GM12864 (cell line): ENCODE measurements around the gene MDFIC2.
"Not testable (repeated sequence)": the region's sequence is repeated elsewhere in the genome, so short reads cannot be mapped to it uniquely, and the experiment has no call there.

Experiments
- DNase-seq: peaks from one replicate; pipeline ENCODE4 v3.0.0-alpha.2; 2011; ENCODE audit warnings: low read depth
- H3K4me3 ChIP-seq: 2 replicates; pipeline ENCODE4 v1.5.1; 2011; ENCODE audit warnings: mild to moderate bottlenecking, low read depth, low read length, control low read depth
- TF ChIP-seq, protein P1 (sequence below): IDR thresholded peaks from 2 replicates; pipeline ENCODE4 v1.5.1; 2011; ENCODE audit warnings: low read depth, mild to moderate bottlenecking, moderate library complexity, low read length, control low read depth, inconsistent platforms; ENCODE audit errors: missing control alignments

The MDFIC2 gene

GRCh38 chr3:70227437-70227836, 85.0 kb downstream of the MDFIC2 start:
- DNase-seq, result no peak
- no peak overlapping the region for H3K4me3 ChIP-seq
- TF ChIP-seq, protein P1, sequence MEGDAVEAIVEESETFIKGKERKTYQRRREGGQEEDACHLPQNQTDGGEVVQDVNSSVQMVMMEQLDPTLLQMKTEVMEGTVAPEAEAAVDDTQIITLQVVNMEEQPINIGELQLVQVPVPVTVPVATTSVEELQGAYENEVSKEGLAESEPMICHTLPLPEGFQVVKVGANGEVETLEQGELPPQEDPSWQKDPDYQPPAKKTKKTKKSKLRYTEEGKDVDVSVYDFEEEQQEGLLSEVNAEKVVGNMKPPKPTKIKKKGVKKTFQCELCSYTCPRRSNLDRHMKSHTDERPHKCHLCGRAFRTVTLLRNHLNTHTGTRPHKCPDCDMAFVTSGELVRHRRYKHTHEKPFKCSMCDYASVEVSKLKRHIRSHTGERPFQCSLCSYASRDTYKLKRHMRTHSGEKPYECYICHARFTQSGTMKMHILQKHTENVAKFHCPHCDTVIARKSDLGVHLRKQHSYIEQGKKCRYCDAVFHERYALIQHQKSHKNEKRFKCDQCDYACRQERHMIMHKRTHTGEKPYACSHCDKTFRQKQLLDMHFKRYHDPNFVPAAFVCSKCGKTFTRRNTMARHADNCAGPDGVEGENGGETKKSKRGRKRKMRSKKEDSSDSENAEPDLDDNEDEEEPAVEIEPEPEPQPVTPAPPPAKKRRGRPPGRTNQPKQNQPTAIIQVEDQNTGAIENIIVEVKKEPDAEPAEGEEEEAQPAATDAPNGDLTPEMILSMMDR, result no peak

DNA sequence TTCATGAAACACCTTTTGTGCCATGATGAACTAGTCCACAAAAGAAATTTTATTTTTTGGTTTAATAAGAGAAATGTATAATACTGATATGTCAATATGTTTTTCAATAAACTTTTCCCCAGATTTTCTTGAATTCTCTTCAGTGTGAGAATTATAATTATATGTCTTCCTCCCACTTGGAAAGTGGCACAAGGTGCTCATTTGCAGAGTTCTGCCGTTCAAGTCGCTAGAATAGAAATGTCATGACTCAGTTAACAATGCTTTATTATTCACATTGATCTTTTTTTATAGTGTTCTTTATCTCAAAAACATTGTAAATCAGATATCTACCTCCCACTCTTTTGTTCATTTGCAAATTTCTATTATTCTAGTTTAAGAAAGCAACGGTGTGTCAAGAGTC, 87.3 kb downstream of the MDFIC2 start:
- H3K4me3 ChIP-seq, result no peak overlapping the region
- TF ChIP-seq, protein P1, result no peak
- no peak for DNase-seq

DNA sequence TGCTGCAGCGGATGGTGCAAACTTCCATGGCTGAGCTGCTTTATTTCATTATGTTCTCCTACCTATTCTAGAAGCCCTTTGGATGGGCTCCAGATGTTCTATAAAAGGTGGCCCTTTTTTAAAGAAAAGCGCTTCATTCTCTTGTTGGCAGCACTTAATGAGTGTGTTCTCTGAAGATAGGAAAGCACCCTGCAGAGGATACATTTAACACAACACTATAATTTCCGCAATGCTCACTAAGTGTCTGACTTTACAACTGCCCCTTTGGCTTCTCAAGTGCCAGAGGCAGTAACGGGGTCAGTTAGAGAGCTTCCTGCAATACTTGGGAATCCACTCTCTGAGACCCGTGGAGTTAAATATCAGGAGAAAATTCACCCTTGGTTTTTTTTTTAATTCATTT, 88.1 kb downstream of the MDFIC2 start:
- H3K4me3 ChIP-seq, result no peak overlapping the region
- DNase-seq, result no peak
- TF ChIP-seq, protein P1, result no peak

GRCh38 chr3:70218471-70218870, 94.0 kb downstream of the MDFIC2 start:
- no peak overlapping the region for H3K4me3 ChIP-seq
- TF ChIP-seq, protein P1, result no peak
- DNase-seq, result no peak

DNA sequence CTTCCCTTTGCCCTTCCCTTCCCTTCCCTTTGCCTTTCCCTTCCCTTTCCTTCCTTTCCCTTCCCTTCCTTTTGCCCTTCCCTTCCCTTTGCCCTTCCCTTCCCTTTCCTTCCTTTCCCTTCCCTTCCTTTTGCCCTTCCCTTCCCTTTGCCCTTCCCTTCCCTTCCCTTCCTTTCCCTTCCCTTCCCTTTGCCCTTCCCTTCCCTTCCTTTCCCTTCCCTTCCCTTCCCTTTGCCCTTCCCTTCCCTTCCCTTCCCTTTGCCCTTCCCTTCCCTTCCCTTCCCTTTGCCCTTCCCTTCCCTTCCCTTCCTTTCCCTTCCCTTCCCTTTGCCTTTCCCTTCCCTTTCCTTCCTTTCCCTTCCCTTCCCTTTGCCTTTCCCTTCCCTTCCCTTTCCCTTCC, 101.2 kb downstream of the MDFIC2 start:
- DNase-seq, H3K4me3 ChIP-seq: not testable (repeated sequence)

DNA sequence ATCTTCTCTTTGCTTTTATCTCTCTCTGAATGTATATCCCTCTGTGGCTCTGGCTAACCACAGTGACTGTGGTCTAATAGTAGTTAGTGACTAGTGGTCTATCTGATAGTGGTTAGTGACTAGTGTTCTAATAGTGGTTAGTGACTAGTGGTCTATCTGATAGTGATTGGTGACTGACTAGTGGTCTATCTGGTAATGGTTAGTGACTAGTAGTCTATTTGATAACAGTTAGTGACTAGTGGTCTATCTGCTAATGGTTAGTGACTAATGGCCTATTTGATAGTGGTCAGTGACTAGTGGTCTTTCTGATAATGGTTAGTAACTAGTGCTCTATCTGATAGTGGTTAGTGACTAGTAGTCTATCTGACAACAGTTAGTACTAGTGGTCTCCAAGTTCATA, 110.5 kb downstream of the MDFIC2 start:
- no peak for DNase-seq
- no peak overlapping the region for H3K4me3 ChIP-seq
- TF ChIP-seq, protein P1, result no peak

GRCh38 chr3:70189884-70190473, 122.5 kb downstream of the MDFIC2 start:
- DNase-seq, result no peak
- H3K4me3 ChIP-seq, result no peak overlapping the region
- TF ChIP-seq, protein P1, result no peak
